Memory B cell (primary cell): ENCODE results near the gene GOPC.
"Not testable (repeated sequence)": the region's sequence is repeated elsewhere in the genome, so short reads cannot be mapped to it uniquely, and the experiment has no call there.

Experiments
- ATAC-seq: fragments of 150-1000 bp; cut with Tn5 transposase; 2 replicates; pipeline ENCODE4 v1.10.0; 2021; ENCODE audit warnings: low read depth, mild to moderate bottlenecking, moderate library complexity
- DNase-seq, 2 donors: peaks; one replicate each; pipeline ENCODE4 v3.0.0; 2022; ENCODE audit warnings: low spot score in 2 of 2
- H3K27ac Mint-ChIP-seq: one replicate; pipeline ENCODE4 v1.8.0; 2022; ENCODE audit warnings: mild to moderate bottlenecking, moderate library complexity, mixed read lengths
- H3K27me3 Mint-ChIP-seq: one replicate; pipeline ENCODE4 v1.8.0; 2022; ENCODE audit warnings: mixed read lengths
- H3K36me3 Mint-ChIP-seq: one replicate; pipeline ENCODE4 v1.8.0; 2022; ENCODE audit warnings: mild to moderate bottlenecking, mixed read lengths
- H3K4me1 Mint-ChIP-seq: one replicate; pipeline ENCODE4 v1.8.0; 2022; ENCODE audit warnings: mixed read lengths
- H3K4me3 Mint-ChIP-seq: one replicate; pipeline ENCODE4 v1.8.0; 2022; ENCODE audit warnings: mild to moderate bottlenecking, moderate library complexity, mixed read lengths
- H3K9me3 Mint-ChIP-seq: one replicate; pipeline ENCODE4 v1.8.0; 2022; ENCODE audit warnings: mixed read lengths

The GOPC gene

DNA sequence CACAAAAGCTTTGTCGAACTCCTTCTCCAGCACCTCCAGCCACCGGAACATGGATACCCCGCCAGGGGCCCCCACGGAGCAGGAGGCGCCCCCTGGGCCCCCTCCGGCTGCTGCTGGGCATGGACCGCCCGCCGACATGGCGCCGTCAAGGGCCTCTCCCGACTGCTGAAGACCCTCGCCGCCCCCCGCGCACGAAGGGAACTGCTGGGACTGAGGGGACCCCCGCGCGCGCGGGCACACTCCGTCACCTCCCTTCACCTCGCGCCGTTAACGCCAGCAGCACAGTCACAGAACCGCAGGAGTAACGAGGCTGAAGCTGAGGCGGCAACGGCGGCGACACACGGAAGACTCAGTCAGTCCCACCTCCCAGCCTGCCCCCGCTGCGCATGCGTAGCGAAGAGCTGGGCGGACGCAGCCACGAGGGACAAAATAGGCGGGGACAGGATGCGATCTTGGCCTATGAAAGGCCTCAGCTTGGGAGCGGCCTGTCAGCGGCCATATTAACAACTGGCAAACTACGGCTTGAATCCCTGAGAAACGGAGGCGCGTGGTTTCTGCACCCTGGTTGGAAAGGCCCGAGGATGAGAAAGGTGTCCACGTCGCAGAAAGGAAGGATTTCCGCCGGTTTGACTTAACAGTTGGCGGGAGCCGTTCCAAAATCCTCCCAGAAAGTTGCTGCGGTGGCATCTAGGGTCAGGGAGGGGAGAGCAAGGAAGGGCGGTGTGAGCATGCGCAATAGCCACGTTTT, at the start of gene GOPC:
Gene GOPC (minus strand): TSS at position 361 of the 748 bp plus-strand sequence. CDS start 223 bp downstream, at position 138.
- DNase-seq (peak; percentile 84 to 91), ATAC-seq (peak; percentile 93)
- Mint-ChIP-seq H3K27me3 (no peaks in the 10 kb centered on the region), H3K4me3 (peak within 1 kb of the TSS; percentile 98), H3K9me3 (no peaks in the 10 kb centered on the region), H3K36me3 (peaks cover 3% of the 10 kb centered on the region), H3K27ac (peak within 1 kb of the TSS; percentile 93), H3K4me1 (peaks cover 24% of the 10 kb centered on the region)

GRCh38 chr6:117651984-117652383, 49.7 kb upstream of the GOPC start:
- not testable (repeated sequence) for H3K27me3 Mint-ChIP-seq, H3K4me3 Mint-ChIP-seq, DNase-seq, H3K36me3 Mint-ChIP-seq, H3K9me3 Mint-ChIP-seq, H3K27ac Mint-ChIP-seq, H3K4me1 Mint-ChIP-seq, ATAC-seq

DNA sequence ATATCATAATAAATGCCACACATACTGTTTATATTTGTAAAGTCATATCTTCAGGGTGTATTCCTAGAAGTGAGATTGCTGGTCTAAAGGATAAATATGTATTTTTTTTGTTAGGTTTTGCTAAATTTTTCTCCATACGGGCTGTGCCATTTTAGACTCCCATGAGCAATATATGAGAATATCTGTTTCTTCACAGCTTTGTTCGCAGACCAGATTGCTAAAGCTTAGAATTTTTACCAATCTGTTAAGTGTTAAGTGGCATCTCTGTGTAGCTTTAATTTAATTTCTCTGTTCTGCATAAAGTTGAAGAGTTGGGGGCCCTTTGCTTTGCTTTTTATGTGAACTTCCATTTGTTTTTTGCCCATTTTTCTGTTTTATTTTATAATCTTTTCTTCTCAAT, 40.7 kb upstream of the GOPC start:
- Mint-ChIP-seq H3K27me3 (peaks cover 2% of the 10 kb centered on the region), H3K4me1 (no peaks in the 10 kb centered on the region), H3K36me3 (no peaks in the 10 kb centered on the region), H3K27ac (no peak overlapping the region), H3K9me3 (no peaks in the 10 kb centered on the region), H3K4me3 (no peak overlapping the region)
- DNase-seq (no peak), ATAC-seq (no peak)

DNA sequence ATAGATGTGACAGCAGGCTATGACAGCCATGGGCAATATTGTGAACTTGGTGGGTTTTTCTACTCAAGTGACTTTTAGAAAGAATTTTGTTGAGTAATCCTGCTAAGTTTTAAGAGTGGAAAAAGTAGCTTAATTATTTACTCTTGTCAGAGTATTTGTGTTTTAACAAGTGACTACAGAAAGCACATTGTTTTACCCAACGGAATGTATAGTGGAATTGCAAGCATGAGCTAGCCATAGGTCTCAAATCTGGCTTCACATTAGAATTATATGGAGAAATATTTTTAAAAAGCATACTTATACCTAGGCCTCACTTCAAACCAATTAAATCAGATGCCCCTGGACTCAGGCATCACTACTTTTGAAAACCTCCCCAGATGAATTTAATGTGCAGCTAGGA, 35.5 kb upstream of the GOPC start:
- no peak for ATAC-seq
- DNase-seq, result no peak
- H3K36me3 Mint-ChIP-seq, result no peaks in the 10 kb centered on the region
- H3K9me3 Mint-ChIP-seq, result peaks cover 1% of the 10 kb centered on the region
- no peak overlapping the region for H3K4me3 Mint-ChIP-seq
- H3K4me1 Mint-ChIP-seq, result no peaks in the 10 kb centered on the region
- no peaks in the 10 kb centered on the region for H3K27me3 Mint-ChIP-seq
- H3K27ac Mint-ChIP-seq, result no peak overlapping the region

DNA sequence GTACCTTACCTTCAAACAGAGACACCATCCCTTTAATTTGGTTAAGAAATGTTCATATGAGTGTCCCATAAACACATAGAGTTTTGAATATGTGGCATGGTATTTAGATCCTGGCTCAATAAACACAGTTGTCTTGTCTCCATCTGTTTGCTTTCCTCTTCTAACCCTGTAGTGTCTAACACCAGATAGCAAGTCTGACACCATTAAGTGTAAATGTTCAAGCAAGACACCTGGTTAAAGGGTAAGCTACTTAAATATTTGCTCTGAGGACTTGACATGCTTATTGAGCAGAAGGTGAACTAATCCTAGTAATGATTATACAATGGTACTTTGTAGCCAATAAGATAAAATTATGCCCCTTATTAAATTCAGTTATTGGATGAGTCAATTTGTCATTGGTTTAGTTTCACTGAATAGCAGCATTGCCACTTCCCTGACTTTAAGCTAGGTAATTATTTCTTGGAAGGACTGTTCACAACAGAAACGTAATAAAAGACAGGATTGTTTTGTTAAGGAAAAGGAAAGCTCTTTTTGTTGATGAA, 26.9 kb upstream of the GOPC start:
- H3K4me1 Mint-ChIP-seq, result no peaks in the 10 kb centered on the region
- no peak overlapping the region for H3K27ac Mint-ChIP-seq
- H3K36me3 Mint-ChIP-seq, result no peaks in the 10 kb centered on the region
- H3K9me3 Mint-ChIP-seq, result peaks cover 5% of the 10 kb centered on the region
- ATAC-seq (no peak), DNase-seq (no peak)
- H3K27me3 Mint-ChIP-seq, result no peaks in the 10 kb centered on the region
- no peak overlapping the region for H3K4me3 Mint-ChIP-seq

- H3K9me3 Mint-ChIP-seq, result peaks cover 5% of the 10 kb centered on the region
Measured at GRCh38 chr6:117627533-117627932, 25.2 kb upstream of the GOPC start.

GRCh38 chr6:117624869-117625481, 22.7 kb upstream of the GOPC start:
- H3K27me3 Mint-ChIP-seq, result peaks cover 1% of the 10 kb centered on the region
- ATAC-seq (no peak), DNase-seq (no peak)
- H3K4me3 Mint-ChIP-seq, result no peak overlapping the region
- H3K9me3 Mint-ChIP-seq, result peaks cover 5% of the 10 kb centered on the region
- no peaks in the 10 kb centered on the region for H3K36me3 Mint-ChIP-seq
- H3K27ac Mint-ChIP-seq, result no peak overlapping the region
- H3K4me1 Mint-ChIP-seq, result no peaks in the 10 kb centered on the region

More at GRCh38 chr6:117627533-117627932, 25.2 kb upstream of the GOPC start:
- Mint-ChIP-seq H3K27ac (no peak overlapping the region), H3K36me3 (no peaks in the 10 kb centered on the region), H3K4me1 (no peaks in the 10 kb centered on the region), H3K4me3 (no peak overlapping the region), H3K27me3 (no peaks in the 10 kb centered on the region)
- ATAC-seq (no peak), DNase-seq (no peak)

GRCh38 chr6:117619178-117619577, 16.9 kb upstream of the GOPC start:
- no peak for DNase-seq

GRCh38 chr6:117617210-117618035, 15.1 kb upstream of the GOPC start:
- H3K36me3 Mint-ChIP-seq, result no peaks in the 10 kb centered on the region
- peak; percentile 61 for ATAC-seq
- H3K9me3 Mint-ChIP-seq, result no peaks in the 10 kb centered on the region
- peaks cover 8% of the 10 kb centered on the region for H3K27me3 Mint-ChIP-seq
- peaks cover 2% of the 10 kb centered on the region for H3K4me1 Mint-ChIP-seq
- H3K27ac Mint-ChIP-seq, result peak overlapping the region; percentile 89
- H3K4me3 Mint-ChIP-seq, result no peak overlapping the region
- DNase-seq, result no peak

More at GRCh38 chr6:117619178-117619577, 16.9 kb upstream of the GOPC start:
- H3K9me3 Mint-ChIP-seq, result no peaks in the 10 kb centered on the region
- no peaks in the 10 kb centered on the region for H3K36me3 Mint-ChIP-seq
- H3K4me3 Mint-ChIP-seq, result no peak overlapping the region
- H3K27me3 Mint-ChIP-seq, result peaks cover 5% of the 10 kb centered on the region
- H3K4me1 Mint-ChIP-seq, result peaks cover 2% of the 10 kb centered on the region
- peak overlapping the region; percentile 28 for H3K27ac Mint-ChIP-seq
- no peak for ATAC-seq

DNA sequence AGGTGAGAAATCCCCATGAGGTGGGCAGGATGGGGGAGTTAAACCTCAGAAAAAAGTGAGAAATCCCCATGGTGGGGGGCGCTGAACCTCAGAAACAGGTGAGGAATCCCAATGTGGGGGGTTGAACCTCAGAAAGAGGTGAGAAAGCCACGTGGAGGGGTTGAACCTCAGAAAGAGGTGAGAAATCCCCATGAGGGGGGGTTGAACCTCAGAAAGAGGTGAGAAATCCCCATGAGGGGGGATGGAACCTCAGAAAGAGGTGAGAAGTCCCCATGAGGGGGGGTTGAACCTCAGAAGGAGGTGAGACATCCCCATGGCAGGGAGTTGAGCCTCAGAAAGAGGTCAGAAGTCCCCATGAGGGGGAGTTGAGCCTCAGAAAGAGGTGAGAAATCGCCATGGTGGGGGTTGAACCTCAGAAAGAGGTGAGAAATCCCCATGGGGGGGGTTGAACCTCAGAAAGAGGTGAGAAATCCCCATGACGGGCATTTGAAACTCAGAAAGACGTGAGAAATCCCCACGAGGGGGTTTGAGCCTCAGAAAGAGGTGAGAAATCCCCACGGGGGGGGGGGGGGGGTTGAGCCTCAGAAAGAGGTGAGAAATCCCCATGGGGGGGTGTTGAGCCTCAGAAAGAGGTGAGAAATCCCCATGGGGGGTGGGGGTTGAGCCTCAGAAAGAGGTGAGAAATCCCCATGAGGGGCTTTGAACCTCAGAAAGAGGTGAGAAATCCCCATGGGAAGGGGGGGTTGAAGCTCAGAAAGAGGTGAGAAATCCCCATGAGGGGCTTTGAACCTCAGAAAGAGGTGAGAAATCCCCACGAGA, 14.3 kb upstream of the GOPC start:
- Mint-ChIP-seq H3K27me3 (peaks cover 11% of the 10 kb centered on the region), H3K27ac (peak overlapping the region; percentile 89), H3K4me1 (peaks cover 2% of the 10 kb centered on the region), H3K36me3 (no peaks in the 10 kb centered on the region), H3K9me3 (no peaks in the 10 kb centered on the region), H3K4me3 (no peak overlapping the region)
- ATAC-seq, result peak; percentile 61
- peak; percentile 19 to 37 for DNase-seq

DNA sequence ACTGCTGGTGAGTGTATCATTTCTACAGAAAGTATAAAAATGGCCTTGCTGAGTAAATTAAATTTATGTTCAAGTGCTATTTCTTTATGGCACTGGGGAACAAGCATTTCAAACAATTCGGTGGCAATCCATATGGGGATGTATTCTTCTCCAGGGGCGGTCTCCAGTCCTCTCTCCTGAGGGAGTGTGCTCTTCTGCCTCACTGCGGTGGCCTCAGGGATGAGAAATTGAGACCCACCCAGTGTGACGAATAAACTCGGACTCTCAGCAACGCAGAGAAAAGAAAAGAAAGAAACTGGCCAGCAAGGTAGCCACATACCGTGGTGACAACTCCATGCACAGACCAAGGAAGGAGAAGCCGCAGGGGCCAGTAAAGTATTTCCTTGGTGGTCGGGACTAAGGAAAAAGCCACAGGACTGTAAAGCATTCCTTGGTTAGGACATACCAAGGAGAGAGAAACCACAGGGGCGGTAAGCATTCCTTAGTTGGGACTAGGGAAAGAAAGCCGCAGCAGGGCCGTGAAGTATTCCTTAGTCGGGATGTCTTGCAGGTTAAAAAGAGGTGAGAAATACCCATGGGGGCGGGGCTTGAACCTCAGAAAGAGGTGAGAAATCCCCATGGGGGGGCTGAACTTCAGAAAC, 13.6 kb upstream of the GOPC start:
- Mint-ChIP-seq H3K27ac (peak overlapping the region; percentile 89), H3K4me1 (peaks cover 2% of the 10 kb centered on the region), H3K4me3 (no peak overlapping the region), H3K9me3 (no peaks in the 10 kb centered on the region), H3K27me3 (peaks cover 10% of the 10 kb centered on the region), H3K36me3 (no peaks in the 10 kb centered on the region)
- ATAC-seq (no peak), DNase-seq (no peak)

- ATAC-seq (no peak), DNase-seq (no peak)
- Mint-ChIP-seq H3K4me3 (no peak overlapping the region), H3K27me3 (peaks cover 10% of the 10 kb centered on the region), H3K4me1 (peaks cover 2% of the 10 kb centered on the region), H3K9me3 (no peaks in the 10 kb centered on the region), H3K36me3 (no peaks in the 10 kb centered on the region), H3K27ac (no peak overlapping the region)
Measured at GRCh38 chr6:117613920-117614560, 11.7 kb upstream of the GOPC start.
